PC-9 (cell line): Measurements from ENCODE around the gene DNASE1L2. TPM values are rescaled to one million over a fixed set of nuclear protein-coding genes. Genes with fewer than 3 reads are reported as not detected.

Source experiments
- BruUV-seq: library from RNA; stranded (reverse); fragments of 400-500 nt; replicated peaks from 2 replicates; lab custom pipeline; 2021; lab: Mats Ljungman, UMichigan
- CTCF ChIA-PET: fragments of 300-600 bp; sonication (Branson Sonifier 250); formaldehyde crosslinking; loops from one replicate; lab custom pipeline; 2022; ENCODE audit warnings: antibody characterized with exemption; lab: Charles Lee
- POLR2A ChIA-PET: fragments of 300-600 bp; sonication (Branson Sonifier 250); formaldehyde crosslinking; loops from one replicate; lab custom pipeline; 2022; ENCODE audit warnings: antibody characterized with exemption; ENCODE audit not compliant: unreplicated experiment; lab: Charles Lee
- DNase-seq, 2 experiments: peaks; one replicate each; pipeline versions ENCODE4 v3.0.0 to v3.0.0-alpha.2; 2015 to 2022; ENCODE audit warnings: mixed read lengths in 1 of 2
- H2AFZ ChIP-seq: fragments of 200-600 bp; sonication (generic); 2 replicates; pipeline ENCODE4 v1.8.1; 2017; ENCODE audit warnings: antibody characterized with exemption
- H3F3A ChIP-seq: fragments of 200-600 bp; sonication (generic); 2 replicates; pipeline ENCODE4 v1.8.1; 2017; ENCODE audit warnings: antibody characterized with exemption, mild to moderate bottlenecking, low read depth; ENCODE audit not compliant: insufficient read depth
- H3K27ac ChIP-seq: fragments of 200-600 bp; sonication (generic); 2 replicates; pipeline ENCODE4 v1.6.1; 2016; ENCODE audit warnings: mixed run types
- H3K27me3 ChIP-seq: fragments of 200-600 bp; sonication (generic); 2 replicates; pipeline ENCODE4 v1.6.1; 2016; ENCODE audit warnings: low read depth, mixed run types; ENCODE audit not compliant: insufficient read depth
- H3K36me3 ChIP-seq: fragments of 200-600 bp; sonication (generic); 2 replicates; pipeline ENCODE4 v1.6.1; 2016; ENCODE audit warnings: low read depth, mixed run types
- H3K4me1 ChIP-seq: fragments of 200-600 bp; sonication (generic); replicated peaks from 2 replicates; pipeline ENCODE4 v1.6.1; 2016; ENCODE audit warnings: mixed run types; ENCODE audit not compliant: insufficient read depth
- H3K4me2 ChIP-seq: fragments of 200-600 bp; sonication (generic); 2 replicates; pipeline ENCODE4 v1.6.1; 2017; ENCODE audit warnings: mixed run types
- H3K4me3 ChIP-seq: fragments of 200-600 bp; sonication (generic); 2 replicates; pipeline ENCODE4 v1.6.1; 2016; ENCODE audit warnings: mixed run types
- H3K79me2 ChIP-seq: fragments of 200-600 bp; sonication (generic); 2 replicates; pipeline ENCODE4 v1.6.1; 2017; ENCODE audit warnings: low read depth, mixed run types
- H3K9me2 ChIP-seq: fragments of 200-600 bp; sonication (generic); 2 replicates; pipeline ENCODE4 v1.8.1; 2017; ENCODE audit warnings: mild to moderate bottlenecking; ENCODE audit not compliant: insufficient read depth
- H3K9me3 ChIP-seq: fragments of 200-600 bp; sonication (generic); 2 replicates; pipeline ENCODE4 v1.8.1; 2016; ENCODE audit warnings: low read depth; ENCODE audit not compliant: insufficient read depth
- H4K20me1 ChIP-seq: fragments of 200-600 bp; sonication (generic); 2 replicates; pipeline ENCODE4 v1.8.1; 2017; ENCODE audit not compliant: insufficient read depth
- CTCF ChIP-seq: fragments of 200-600 bp; sonication (generic); conservative IDR thresholded peaks from 2 replicates; pipeline ENCODE4 v1.6.1; 2017; ENCODE audit warnings: mixed run types, antibody characterized with exemption, mild to moderate bottlenecking, moderate library complexity
- EZH2 ChIP-seq: fragments of 200-600 bp; sonication (generic); IDR thresholded peaks from 2 replicates; pipeline ENCODE4 v1.8.0; 2017; ENCODE audit warnings: antibody characterized with exemption, low read depth
- intact Hi-C: fragments of 100-400 bp; cut with micrococcal nuclease; formaldehyde crosslinking; loops from one replicate; pipeline ENCODE4 v1.10.0; 2022; ENCODE audit not compliant: unreplicated experiment
- total RNA-seq: library from RNA; stranded (reverse); gene quantifications from 2 replicates; pipeline ENCODE4 v1.2.3, GENCODE V29; 2021

The DNASE1L2 gene
- total RNA-seq, 1 experiment from 2014 or later: 7.3 TPM

GRCh38 chr16:2194852-2195321 lies 41.4 kb upstream of the DNASE1L2 start:
- Histone ChIP-seq H3K4me1 (no peaks in the 10 kb centered on the region), H3K4me2 (peak overlapping the region; percentile 77; the same call in 1 of the 2 replicates), H4K20me1 (no peaks in the 10 kb centered on the region), H3K9me2 (no peaks in the 10 kb centered on the region), H3K79me2 (no peaks in the 10 kb centered on the region), H3K27me3 (peaks cover 35% of the 10 kb centered on the region), H3K4me3 (no peak overlapping the region), H3F3A (peaks cover 12% of the 10 kb centered on the region; the same call in 1 of the 2 replicates), H3K9me3 (no peaks in the 10 kb centered on the region), H3K36me3 (no peaks in the 10 kb centered on the region), H2AFZ (no peak overlapping the region), H3K27ac (no peak overlapping the region)
- BruUV-seq: no TSS peak
- peak in 1 of 2 experiments; percentile 59 for DNase-seq
- CTCF ChIA-PET: interaction anchor here (0.5 to 1.1 kb wide), 4 partner anchors 20 to 311 kb away, joined by 3 to 8 read pairs (median 4); partner anchors contain the start of genes NDUFB10 and PGP
- intact Hi-C loops: loop anchor here (5.0 kb wide), 1 partner anchor 307 kb away; no protein-coding TSS in a partner anchor
- POLR2A ChIA-PET: interaction anchor here (1.0 kb wide), 1 partner anchor 8 kb away, joined by 3 read pairs; no protein-coding TSS in a partner anchor
- TF ChIP-seq EZH2 (no peak), CTCF (peak; percentile 70)

DNA sequence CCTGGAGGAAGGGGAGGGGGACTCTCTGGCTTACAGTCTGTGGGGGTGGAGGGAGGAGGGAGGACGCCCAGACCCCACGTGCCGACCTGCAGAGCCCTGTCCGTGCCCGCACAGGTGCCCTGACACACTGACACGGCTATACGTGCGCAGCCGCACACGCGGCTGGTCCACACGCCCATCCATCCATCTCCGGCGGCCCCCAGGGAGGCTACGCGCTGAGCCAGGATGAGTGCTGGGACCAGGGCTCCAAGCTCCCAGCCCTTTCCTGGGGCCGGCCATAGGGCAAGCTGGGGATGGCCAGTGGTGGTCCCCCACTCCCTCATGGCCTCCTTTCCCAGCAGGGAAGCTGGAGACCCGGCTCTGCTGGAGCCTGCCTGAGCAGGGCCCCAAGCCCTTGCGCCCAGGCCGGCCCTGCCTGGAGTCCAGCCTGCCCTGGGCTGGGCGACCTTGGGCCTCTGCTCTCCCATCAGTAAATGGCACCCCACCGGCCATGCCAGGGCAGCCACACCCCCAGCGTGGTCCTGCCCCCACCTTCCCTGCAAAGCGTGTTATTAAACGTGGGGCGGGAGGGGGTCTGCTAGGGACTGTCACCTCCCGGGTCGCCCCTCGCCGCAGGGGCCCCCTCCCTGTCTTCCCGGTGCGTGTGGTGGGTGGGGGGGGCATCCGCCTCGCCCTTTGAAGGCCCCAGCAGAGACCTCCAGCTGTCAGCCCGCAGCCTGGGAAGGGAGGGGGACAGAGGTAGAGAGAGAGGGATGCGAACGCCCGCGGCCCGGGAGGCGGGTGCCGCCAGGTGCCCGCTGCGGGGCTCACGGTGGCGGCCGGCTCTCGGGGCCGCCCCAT lies 40.7 kb upstream of the DNASE1L2 start:
- Histone ChIP-seq H3K36me3 (no peaks in the 10 kb centered on the region), H3K4me3 (peak overlapping the region; percentile 48; the same call in 1 of the 2 replicates), H3K4me2 (peak overlapping the region; percentile 77), H3K4me1 (no peaks in the 10 kb centered on the region), H3K9me2 (no peaks in the 10 kb centered on the region), H3K9me3 (no peaks in the 10 kb centered on the region), H2AFZ (no peak overlapping the region), H3K79me2 (no peaks in the 10 kb centered on the region), H3K27me3 (peaks cover 35% of the 10 kb centered on the region), H3K27ac (no peak overlapping the region), H3F3A (peaks cover 12% of the 10 kb centered on the region; the same call in 1 of the 2 replicates), H4K20me1 (no peaks in the 10 kb centered on the region)
- POLR2A ChIA-PET: interaction anchor here (1.0 kb wide), 1 partner anchor 8 kb away, joined by 3 read pairs; no protein-coding TSS in a partner anchor
- no TSS peak for BruUV-seq
- intact Hi-C loops: loop anchor here (5.0 kb wide), 1 partner anchor 307 kb away; no protein-coding TSS in a partner anchor
- TF ChIP-seq EZH2 (no peak), CTCF (no peak)
- DNase-seq: no peak
- CTCF ChIA-PET: interaction anchor here (0.5 to 1.1 kb wide), 3 partner anchors 19 to 285 kb away, joined by 4 to 6 read pairs (median 5); partner anchors contain the start of gene PGP

DNA sequence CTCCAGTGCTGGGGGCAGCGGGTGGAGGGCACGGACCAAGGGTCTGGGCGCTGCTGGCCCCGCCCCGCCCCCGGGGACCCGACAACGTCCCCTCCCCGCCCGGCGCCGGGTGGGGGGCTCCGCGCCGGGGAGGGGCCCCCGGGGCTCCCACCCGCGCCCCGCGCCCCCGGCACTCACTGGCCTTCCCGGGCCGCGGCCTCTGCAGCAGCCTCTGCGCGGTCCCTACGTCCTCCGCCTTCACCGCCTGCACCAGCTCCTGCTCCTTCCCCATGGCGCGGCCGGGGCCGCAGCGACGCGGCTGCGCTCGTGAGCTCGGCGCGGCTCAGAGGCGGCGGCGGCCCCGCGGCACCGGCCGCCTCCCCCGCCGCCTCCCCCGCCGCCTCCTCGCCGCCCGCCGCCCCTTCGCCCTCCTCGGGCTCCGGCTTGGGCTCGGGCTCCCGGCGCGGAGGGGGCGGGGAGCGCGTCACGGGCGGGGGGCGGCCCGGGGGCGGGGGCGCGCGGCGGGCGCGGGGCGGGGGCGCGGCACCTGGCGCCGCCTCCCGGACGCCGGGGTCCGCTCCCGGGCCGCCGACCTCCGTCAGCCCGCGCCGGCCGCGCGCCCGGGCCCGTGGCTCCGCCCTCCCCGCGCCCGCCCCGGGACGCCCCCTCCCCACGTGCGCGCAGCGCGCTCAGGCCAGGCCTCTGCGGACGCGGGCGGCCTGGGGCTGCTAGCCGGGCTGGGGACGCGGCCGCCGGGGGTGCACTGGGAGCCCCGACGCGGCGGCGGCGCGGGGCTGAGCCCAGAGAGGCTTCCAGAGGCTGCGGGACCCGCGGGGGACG lies 39.9 kb upstream of the DNASE1L2 start, which contains the start of gene CASKIN1:
Gene CASKIN1 (minus strand): TSS at position 444 of the 819 bp plus-strand sequence. CDS start 173 bp downstream, at position 271.
- DNase-seq: no peak
- H3K4me2 ChIP-seq: peak within 1 kb of the TSS; percentile 77
- no TSS peak for BruUV-seq

More for the DNA sequence above, 39.9 kb upstream of the DNASE1L2 start, which contains the start of gene CASKIN1:
- H3F3A ChIP-seq: peaks cover 12% of the 10 kb centered on the region; the same call in 1 of the 2 replicates
- no peak within 1 kb of the TSS for H2AFZ ChIP-seq
- ChIA-PET POLR2A (no interaction called here), CTCF (interaction anchor here (0.5 kb wide), 1 partner anchor 848 kb away, joined by 3 read pairs; no protein-coding TSS in a partner anchor)
- H3K9me2 ChIP-seq: no peaks in the 10 kb centered on the region
- no peak for TF ChIP-seq CTCF
- H3K36me3 ChIP-seq: no peaks in the 10 kb centered on the region
- H3K9me3 ChIP-seq: no peaks in the 10 kb centered on the region
- peaks cover 35% of the 10 kb centered on the region for H3K27me3 ChIP-seq
- no peaks in the 10 kb centered on the region for H4K20me1 ChIP-seq
- intact Hi-C loops: loop anchor here (5.0 kb wide), 1 partner anchor 306 kb away; no protein-coding TSS in a partner anchor
- no peaks in the 10 kb centered on the region for H3K79me2 ChIP-seq
- no peak within 1 kb of the TSS for H3K27ac ChIP-seq
- H3K4me3 ChIP-seq: peak within 1 kb of the TSS; percentile 48; the same call in 1 of the 2 replicates
- no peaks in the 10 kb centered on the region for H3K4me1 ChIP-seq
